GM19397 (cell line): Measurements from ENCODE around the gene GLE1.
"Not testable (repeated sequence)": the region's sequence is repeated elsewhere in the genome, so short reads cannot be mapped to it uniquely, and the experiment has no call there.

ENCODE experiments used
- ATAC-seq: cut with Tn5 transposase; IDR thresholded peaks from one replicate; pipeline ENCODE4 v1.9.1; 2021; ENCODE audit warnings: mild to moderate bottlenecking, moderate library complexity; ENCODE audit not compliant: unreplicated experiment

Gene GLE1

DNA sequence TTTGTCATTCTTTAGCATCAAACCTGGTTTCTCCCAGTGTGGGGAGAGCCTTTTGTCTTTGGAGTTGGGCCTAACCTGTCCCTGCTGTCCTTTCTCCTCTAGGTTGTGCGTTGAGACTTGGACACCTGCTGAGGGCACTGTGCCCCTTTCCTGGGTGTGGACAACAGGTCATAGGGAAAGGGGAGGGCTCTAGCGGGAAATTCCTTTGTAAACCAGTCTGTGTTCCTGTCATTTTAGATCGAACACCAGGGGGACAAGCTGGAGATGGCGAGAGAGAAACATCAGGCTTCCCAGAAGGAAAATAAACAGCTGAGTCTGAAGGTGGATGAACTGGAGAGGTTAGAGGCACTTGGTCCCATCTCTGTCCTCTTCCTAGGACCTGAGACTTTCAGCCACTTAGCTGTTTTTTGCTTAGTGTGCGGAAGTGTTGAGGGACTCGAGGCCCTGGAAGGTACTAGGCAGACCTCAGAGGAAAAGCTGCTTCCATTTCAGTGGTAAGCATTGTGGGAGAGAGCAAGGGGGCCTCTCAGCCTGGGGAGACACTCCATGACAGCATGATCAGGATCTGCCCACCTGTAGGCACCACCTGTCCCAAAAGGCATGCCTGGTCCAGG lies 8.6 kb upstream of the GLE1 start:
- ATAC-seq: no peak

DNA sequence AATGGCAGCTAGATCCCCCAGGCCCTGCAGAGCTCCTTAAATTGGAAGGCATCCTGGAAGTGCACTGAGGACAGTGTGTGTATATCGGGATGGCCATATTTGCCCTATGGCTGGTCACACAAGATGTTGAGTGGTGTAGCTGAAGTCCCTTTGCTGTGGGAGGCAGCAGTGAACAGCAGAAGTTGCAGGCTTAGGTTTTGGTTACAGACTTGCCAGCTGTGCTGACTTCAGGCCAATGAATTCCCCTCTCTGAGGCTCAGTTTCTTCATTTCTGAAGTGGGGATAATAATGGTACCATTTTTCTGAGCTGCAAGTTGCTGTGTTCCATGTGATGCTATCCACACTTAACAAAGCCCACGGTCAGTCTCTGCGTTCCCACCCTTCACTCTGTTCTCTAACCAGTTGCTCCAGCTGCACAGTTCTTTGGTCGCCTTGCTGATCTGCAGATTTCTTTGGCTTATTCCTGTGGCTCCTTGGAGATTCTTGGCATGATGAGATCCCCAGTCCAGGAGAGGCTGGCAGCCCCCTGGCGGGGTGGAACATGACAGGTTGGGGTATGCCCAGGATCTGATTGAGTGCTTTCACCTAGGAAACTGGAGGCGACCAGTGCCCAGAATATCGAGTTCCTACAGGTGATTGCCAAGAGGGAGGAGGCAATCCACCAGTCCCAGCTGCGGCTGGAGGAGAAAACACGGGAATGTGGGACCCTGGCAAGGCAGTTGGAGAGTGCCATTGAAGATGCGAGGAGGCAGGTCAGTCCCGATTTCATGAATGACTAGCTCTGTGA lies 6.5 kb upstream of the GLE1 start:
- no peak for ATAC-seq

DNA sequence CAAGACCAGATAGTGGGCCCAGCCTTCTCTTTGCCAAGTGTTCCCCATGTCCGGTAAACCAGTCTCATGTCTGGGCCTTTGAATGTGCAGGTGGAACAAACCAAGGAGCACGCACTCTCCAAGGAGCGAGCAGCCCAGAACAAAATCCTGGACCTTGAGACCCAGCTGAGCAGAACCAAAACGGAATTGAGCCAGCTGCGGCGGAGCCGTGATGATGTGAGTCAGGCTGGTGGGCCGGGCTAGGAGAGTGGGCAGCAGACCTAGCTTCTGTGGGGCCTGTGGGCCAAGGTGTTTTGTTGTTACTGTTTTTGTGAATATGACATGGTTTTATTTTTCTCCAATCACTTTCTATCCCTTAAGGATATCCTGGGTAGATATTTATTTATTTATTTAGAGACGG lies 5.6 kb upstream of the GLE1 start:
- no peak for ATAC-seq

DNA sequence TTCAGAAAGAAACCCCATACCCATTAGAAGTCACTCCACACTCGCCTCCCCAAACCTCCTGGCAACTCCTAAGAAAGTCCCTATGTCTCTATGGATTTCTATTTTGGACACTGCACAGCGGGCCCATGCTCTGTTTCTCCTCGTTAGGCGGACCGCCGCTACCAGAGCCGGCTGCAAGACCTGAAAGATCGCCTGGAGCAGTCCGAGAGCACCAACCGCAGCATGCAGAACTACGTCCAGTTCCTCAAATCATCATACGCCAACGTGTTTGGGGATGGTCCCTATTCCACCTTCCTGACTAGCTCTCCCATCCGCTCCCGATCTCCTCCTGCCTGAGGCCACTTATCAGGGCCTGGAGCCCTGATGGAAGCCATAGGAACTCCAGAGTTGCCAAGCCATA lies 4.6 kb upstream of the GLE1 start:
- no peak for ATAC-seq

DNA sequence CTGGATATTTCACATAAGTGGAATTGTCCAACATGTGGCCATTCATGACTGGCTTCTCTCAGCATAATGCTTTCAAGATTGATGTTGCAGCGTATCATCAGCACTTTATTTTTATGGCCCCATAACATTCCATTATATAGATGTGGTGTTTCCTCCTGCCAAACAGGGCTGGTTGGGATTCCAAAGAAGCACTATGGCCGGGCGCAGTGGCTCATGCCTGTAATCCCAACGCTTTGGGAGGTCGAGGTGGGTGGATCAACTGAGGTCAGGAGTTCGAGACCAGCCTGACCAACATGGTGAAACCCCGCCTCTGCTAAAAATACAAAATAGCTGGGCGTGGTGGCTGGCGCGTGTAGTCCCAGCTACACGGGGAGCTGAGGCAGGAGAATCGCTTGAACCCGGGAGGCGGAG lies 1.1 kb upstream of the GLE1 start:
- not testable (repeated sequence) for ATAC-seq

DNA sequence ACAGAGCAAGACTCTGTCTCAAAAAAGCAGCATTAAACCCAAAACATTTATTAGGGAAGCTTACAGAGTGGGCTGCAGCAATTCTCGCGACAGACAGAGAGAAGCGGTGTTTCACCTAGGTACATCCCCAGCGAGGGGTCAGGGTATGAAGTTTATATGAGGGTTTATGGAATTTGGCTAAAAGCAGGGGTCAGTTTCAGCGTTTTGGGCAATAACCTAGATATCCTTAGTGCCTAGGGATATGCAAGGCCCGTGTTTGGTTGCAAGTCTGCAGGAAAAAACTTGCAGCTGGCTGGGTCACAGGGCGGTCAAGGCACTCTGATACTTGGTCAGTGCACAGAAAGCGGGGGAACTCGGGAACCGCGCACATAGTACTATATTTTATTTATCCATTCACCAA lies 649 bp upstream of the GLE1 start:
- no peak for ATAC-seq

DNA sequence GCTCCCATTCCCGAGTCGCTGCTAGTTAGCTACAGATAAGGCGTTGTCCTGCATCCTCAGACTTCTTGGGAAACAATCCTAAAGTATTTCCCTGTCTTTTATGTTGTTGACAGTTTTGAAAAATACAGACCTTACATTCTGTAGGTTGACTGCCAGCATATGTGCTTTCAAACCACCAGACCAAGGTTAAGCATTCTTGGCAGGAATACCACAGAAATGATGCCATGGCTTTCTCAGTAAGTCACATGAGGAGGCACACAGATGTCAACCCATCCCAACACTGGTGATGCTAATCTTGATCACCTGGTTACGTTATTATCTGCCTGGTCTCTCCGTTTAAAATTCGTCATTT lies 871 bp downstream of the GLE1 start:
- ATAC-seq: no peak

DNA sequence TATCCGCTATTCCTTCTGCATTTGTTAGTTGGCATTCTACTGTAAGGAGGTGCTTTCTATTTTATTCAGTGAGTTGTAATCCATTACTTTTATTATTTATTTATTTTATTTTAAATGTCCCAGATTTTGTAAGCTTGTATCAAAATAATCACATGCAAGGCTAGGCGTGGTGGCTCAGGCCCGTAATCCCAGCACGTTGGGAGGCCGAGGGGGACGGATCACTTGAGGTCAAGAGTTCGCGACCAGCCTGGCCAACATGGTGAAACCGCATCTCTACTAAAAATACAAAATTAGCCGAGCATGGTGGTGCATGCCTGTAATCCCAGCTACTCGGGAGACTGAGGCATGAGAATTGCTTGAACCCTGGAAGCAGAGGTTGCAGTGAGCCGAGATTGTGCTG lies 1.4 kb downstream of the GLE1 start:
- ATAC-seq: not testable (repeated sequence)

DNA sequence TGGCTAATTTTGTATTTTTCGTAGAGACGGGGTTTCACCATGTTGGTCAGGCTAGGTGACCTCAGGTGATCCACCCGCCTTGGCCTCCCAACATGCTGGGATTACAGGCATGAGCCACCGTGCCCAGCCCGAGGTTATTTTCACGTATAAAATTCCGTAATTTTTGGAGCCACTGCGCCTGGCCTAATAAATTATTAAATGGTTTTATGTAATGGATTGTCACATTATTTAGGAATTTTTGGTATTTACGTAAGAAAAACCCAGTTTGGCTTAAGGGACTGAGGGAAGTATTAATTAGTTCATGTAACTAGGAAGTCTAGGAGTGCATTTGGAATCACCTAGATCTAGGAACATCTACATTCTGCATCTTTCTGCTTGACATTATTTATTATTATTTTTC lies 8.3 kb downstream of the GLE1 start:
- ATAC-seq: no peak

DNA sequence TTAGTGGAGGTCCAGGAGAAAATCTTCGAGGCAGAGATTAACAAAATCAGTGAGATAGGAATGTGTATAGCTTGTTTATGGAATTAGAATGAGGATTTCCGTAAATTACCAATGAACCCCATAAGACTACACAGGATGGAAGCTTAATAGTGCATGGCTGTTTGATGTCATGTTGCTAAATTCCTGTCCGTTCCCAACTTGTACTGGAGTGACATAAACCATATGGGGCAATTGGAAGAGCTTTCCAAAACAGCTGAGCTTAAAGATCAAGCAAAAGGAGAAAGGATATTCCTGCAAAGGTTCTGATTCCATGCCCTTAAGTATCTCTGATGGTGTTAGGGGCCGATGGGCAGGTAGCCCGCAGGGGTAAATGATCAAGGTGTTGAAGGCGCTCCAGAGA lies 17.4 kb downstream of the GLE1 start:
- no peak for ATAC-seq

DNA sequence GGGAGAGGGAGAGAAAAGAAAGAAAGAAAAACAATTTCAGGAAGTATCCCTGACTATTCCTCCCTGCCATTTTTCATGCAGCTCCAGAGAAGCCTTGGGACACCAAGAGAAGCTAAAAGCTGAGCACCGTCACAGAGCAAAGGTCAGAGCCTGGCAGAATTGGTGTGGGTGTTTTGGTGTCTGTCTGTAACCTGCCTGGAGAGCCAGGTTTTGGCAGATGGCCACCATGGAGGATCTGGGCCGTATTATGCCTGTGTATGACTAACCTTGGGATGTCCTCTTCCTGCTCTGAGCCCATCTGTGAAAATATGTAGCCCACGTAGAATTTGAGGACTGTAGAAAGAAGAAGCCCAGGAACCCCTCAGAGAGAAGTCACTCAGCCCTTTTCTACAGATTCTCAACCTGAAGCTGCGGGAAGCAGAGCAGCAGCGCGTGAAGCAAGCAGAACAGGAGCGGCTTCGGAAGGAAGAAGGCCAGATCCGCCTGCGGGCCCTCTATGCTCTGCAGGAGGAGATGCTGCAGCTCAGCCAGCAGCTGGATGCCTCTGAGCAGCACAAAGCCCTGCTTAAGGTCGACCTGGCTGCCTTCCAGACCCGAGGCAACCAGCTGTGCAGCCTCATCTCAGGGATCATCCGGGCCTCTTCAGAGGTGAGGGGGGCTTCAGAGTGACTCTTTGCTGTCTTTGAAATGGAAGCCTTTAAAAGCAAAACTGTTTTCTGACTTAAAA lies 18.8 kb downstream of the GLE1 start:
- no peak for ATAC-seq

DNA sequence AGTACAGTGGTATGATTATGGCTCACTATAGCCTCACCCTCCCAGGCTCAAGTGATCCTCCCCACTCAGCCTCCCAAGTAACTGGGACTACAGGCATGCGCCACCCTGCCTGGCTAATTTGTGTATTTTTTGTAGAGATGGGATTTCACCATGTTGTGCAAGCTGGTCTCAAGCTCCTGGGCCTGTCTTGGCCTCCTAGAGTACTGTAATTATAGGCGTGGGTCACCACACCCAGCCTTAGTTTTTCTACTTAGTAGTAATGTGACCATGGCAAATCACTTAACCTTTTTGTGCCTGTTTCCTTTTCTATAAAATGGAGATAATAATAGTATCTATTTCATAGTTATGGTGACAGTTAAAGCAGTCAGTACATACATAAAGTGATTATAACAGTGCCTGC lies 22.2 kb downstream of the GLE1 start:
- no peak for ATAC-seq

DNA sequence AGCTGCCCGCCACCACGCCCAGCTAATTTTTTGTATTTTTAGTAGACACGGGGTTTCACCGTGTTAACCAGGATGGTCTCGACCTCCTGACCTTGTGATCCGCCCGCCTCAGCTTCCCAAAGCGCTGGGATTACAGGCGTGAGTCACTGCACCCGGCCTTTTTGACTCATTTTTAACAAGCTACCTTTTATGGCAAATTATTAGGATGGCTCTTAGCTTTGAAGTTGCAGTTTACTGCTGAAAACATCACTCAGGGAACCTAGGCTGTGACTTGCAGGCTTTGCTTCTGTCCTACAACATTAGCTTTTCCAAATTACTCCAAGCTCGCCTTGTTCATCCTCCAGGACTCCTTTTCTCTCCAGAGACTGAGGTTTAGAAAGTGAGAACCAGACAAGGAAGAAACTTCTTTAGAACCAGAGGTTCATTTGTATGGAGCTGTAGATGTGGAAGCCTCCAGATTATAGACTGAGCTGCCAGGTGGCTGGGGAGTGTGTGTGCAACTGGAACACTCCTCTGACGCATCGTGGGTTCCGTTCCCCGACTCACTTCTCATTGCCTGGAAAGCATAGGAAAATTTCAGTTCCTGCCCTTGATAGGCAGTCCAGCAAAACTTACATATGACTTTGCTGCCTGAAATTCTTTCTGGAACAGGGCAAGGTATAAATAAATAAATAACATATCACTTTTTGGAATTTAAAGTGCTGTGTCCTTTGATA lies 24.1 kb downstream of the GLE1 start:
- no peak for ATAC-seq

DNA sequence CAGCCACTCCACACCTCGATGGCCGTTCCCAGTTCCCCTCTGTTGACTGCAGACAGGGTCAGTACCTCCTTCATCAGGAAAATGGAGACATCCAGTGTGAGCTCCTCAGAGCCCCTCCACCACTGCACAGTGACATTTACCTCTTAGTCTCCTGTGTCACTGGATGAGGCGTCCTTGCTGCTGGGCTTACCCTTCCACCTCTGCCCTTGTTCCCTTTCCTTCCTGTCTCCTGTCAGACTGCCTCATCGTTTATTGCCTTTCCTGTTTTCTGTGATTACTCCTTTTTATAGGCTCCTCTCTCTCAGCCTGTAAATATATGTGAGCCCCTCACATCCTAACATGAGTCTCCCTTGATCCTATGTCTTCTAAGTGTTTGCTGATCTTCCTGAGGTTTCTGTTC lies 24.7 kb downstream of the GLE1 start:
- no peak for ATAC-seq

DNA sequence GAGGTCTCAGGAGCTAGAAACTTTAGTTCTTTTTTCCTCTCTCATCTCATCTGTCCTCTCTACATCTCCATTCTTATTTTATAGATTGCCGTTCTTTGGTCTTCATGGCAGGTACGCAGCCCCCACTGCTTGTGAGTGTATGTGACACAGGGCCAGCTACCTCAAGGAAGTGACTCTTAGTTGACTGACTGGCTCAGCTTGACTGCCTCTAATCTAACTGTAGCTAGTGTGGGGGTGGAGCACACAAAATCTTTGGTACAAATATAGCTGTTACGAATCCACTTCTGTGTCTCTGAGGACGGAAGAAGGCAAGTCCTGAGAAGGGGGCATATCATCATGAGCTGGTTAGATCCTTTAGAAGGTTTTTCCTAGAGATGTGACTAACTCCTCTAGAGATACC lies 28.1 kb downstream of the GLE1 start:
- ATAC-seq: no peak

DNA sequence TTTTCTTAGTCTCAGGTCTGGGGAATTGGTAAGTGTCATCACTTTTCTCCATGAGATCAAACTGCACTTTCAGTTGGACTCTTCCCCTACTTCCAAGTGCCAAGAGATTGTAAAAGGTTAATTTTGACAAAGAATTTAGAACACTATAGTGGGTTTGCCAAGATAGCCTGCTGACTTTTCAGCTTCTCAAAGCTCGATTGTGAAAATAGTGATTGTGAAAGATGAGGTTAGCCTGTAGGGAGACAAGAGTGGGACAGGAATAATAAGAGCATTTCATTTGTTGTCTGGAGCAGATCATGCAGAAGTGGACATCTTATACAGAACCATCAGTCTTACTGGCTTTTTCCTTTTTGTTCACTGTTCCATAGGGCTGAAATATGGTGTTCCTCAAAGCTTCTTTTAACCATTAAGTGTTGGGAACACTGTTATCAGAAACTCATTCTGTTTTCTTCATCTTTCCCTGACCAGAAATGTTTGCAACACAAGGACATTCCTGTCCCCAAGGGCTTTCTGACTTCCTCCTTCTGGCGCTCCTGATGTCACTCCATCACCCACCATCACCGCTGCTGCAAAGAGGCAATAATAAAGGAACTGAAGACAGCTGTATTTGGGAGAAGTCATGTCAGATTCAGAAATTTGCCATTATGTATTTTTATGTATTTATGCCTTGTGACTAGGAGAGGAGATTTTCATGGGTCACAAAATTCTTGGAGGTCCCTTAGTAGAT lies 36.3 kb downstream of the GLE1 start:
- ATAC-seq: no peak

DNA sequence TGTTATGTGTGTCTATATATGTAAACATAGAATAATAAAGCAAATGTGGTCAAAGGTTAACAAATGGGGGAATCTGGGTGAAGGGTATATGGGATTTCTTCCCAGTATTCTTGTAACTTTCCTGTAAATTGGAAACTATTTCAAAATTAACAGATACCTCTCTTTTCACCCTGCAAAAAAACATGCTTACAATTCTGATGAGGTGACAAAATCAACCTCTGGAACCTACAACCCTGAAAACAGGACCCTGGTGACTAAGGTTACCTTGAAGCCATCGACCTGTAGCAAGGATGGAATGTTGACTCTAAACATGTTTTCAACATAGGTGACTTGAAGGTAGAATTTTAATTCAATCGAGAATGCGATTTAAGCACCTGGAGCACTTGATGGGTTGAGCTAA lies 42.0 kb downstream of the GLE1 start:
- ATAC-seq: no peak

DNA sequence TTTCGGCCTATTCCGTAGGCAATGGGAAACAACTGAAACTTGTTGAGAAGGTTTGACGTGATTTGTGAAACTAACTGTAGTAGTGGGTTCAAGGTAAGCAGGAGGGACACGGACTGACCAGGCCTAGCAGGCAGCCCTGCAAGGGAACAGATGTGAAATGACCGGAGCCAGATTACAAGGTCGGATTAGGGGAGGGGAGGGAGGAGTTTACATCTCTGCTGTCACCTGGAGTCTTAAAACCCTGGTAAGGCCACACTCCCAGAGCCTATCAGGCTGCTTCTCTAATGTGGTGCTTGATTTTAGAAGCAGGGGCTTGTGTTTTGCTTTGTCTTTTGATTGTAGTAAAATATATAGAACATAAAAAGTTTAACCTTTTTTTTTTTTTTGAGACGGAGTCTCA lies 44.4 kb downstream of the GLE1 start:
- ATAC-seq: no peak

DNA sequence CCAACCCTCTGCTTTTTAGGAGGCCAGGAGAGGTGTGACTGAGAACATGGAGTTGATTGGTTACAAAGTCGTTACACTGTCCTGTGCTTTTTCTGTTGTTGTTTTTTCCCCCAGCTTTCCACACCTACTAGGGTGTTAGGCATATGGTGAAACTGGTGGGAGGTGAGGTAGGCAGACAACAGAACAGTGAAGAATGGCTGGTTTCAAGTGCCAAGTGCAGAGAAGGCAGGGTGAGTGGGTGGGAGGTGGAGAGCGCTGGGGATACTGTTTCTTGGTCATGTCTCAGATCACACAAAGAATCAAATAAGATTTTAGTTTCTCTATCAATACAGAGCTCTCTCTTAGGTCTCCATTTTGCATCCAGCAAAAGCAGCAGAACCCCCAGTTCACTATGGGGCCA lies 45.7 kb downstream of the GLE1 start:
- ATAC-seq: no peak

DNA sequence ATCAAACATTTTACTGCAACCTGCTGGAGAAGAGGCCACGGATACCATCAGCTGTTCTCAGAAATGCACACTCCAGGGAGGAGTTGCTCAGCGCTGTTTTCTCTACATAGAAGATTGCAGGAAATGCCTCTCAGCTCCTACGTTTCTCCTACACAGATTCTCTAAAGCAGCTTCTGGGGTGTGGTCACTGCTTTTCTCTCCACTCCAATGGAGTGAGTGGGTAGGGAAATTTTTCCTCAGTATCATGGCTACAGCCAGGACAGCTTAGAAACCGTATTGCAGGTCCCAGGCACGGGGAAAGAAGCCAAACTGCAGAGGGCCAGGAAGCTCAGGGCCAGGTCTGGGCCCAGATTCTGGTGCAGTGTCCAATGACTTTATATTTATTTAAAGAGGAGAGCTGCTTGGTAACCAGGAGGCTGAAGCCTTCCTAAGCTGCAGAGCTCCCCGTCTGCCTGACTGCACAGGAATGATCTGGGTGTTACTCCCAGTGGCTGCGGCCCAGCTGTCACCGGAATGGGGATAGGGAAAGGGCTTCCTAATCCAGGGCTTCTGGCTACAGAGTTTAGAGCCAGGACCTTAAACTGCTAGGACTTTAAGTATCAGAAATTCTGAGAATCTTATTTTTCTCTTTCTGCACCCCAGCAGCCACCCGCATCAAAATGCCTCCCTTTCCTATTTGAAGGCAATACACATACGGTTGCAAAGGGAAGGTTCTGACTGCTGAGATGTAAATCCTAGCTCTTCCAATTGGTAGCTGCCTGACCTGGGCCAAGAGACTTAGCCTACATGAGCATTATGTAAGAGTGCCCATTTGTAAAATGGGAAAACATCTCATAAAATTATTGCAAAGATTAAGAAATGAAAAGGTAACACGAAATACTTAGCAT lies 46.5 kb downstream of the GLE1 start:
- no peak for ATAC-seq
